IgD-negative memory B cell (primary cell): Measurements from ENCODE around the gene CLEC12A. TPM values are rescaled to one million over a fixed set of nuclear protein-coding genes. Genes with fewer than 3 reads are reported as not detected.
"Not testable (repeated sequence)": the region's sequence is repeated elsewhere in the genome, so short reads cannot be mapped to it uniquely, and the experiment has no call there.

Source experiments
- H3K27ac Mint-ChIP-seq, 3 donors: one replicate each; pipeline ENCODE4 v1.8.0; 2020 to 2022; ENCODE audit warnings: mild to moderate bottlenecking in 3 of 3, mixed read lengths in 3 of 3, moderate library complexity in 1 of 3
- H3K27me3 Mint-ChIP-seq: one replicate; pipeline ENCODE4 v1.8.0; 2021; ENCODE audit warnings: mixed read lengths
- H3K36me3 Mint-ChIP-seq: one replicate; pipeline ENCODE4 v1.8.0; 2020; ENCODE audit warnings: mild to moderate bottlenecking, mixed read lengths
- H3K4me1 Mint-ChIP-seq, 3 donors: one replicate each; pipeline ENCODE4 v1.8.0; 2020 to 2022; ENCODE audit warnings: mixed read lengths in 3 of 3, mild to moderate bottlenecking in 1 of 3
- H3K4me3 Mint-ChIP-seq, 4 donors: one replicate each; pipeline ENCODE4 v1.8.0; 2020 to 2022; ENCODE audit warnings: mild to moderate bottlenecking in 4 of 4, mixed read lengths in 4 of 4, moderate library complexity in 3 of 4
- H3K9me3 Mint-ChIP-seq, 3 donors: one replicate each; pipeline ENCODE4 v1.8.0; 2020 to 2021; ENCODE audit warnings: mixed read lengths in 3 of 3, mild to moderate bottlenecking in 1 of 3
- polyA plus RNA-seq: library from polyadenylated mRNA; unstranded; fragments of 300-500 nt; fragmentation: Illumina TruSeq; gene quantifications from one replicate; pipeline ENCODE4 v1.2.3, GENCODE V29; 2021

CLEC12A gene
- polyA plus RNA-seq, 1 donor from 2014 or later, result 0.55 TPM

DNA sequence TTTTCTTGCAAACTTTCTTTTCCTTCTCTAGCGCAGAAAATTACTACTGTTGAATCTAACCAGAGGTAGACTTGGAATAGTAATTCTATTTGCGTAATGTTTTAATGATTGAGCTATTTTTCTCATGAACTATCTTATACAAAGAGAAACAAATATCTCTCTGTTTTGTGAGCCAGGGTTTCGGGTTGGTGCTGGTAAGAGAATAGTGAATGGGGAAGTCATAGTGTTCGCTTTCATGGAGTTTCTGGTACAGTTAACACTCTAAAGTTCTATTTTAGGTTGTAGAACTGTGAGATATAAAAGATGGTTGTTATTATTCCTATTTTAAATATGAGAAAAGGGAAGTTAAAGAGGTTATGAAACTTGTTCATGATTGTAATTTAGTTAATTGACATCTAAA lies 21.1 kb downstream of the CLEC12A start:
- H3K4me3 Mint-ChIP-seq, result no peak overlapping the region
- H3K36me3 Mint-ChIP-seq, result no peaks in the 10 kb centered on the region
- H3K9me3 Mint-ChIP-seq, result no peaks in the 10 kb centered on the region
- no peak overlapping the region for H3K27ac Mint-ChIP-seq
- H3K4me1 Mint-ChIP-seq, result peaks cover 0 to 9% (median 4%) of the 10 kb centered on the region in 3 donors
- peaks cover 43% of the 10 kb centered on the region for H3K27me3 Mint-ChIP-seq

DNA sequence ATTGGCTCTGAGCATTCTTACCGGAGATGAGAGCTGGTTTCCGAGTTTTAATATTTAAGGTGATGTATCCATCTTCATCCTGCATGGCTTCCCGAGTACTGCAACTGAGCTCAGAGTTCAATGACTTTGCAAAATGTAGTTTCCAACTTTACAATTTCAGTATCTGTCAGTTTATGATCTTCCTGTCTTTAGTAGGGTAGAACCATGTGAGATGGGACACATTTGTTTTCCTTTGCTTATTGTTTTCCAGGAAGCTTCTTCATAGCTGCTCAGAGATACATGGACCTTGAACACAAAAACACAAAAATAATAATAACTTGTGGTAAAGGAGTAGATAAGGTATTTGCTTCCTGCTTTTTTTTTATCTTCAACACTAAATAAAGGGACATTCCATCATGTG lies 27.8 kb downstream of the CLEC12A start, which contains the start of gene CLEC1B:
Gene CLEC1B, minus strand, starts transcription at position 106 of the 400 bp plus-strand sequence. Its CDS starts 21 bp downstream, at position 85.
- Mint-ChIP-seq H3K4me1 (no peaks in the 10 kb centered on the region), H3K36me3 (no peaks in the 10 kb centered on the region), H3K27ac (no peak within 1 kb of the TSS), H3K9me3 (no peaks in the 10 kb centered on the region), H3K4me3 (no peak within 1 kb of the TSS), H3K27me3 (peaks cover 8% of the 10 kb centered on the region)

DNA sequence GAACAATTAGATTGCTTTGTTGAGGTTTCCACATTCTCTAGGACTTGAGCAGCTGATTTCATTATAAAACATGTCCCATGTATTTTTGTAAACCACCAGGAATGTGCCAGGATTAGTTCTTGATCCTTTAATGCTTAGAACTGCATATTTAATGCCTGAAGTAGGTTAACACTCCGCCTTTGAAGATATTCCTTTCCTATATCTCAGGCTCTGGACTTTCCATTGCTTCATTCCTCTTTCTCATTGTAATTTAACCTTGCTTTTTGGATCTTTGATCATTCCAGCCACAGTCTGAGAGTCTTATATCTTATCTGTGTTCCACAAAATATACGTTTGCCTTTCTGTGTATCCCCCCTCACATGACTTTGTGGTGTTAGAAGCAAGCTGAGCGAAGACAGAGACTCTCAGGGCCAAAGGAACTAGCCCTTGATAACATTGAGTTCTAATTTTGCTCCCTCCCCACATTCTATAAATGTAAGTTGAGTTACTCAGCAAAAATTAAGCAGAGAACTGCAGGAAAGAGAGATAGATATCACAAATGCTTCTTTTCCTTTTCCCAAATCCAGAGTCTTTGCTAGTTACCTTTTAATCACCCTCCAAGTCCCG lies 30.1 kb downstream of the CLEC12A start:
- Mint-ChIP-seq H3K27ac (no peak overlapping the region), H3K9me3 (no peaks in the 10 kb centered on the region), H3K4me3 (no peak overlapping the region), H3K4me1 (no peaks in the 10 kb centered on the region), H3K27me3 (peaks cover 8% of the 10 kb centered on the region), H3K36me3 (no peaks in the 10 kb centered on the region)

DNA sequence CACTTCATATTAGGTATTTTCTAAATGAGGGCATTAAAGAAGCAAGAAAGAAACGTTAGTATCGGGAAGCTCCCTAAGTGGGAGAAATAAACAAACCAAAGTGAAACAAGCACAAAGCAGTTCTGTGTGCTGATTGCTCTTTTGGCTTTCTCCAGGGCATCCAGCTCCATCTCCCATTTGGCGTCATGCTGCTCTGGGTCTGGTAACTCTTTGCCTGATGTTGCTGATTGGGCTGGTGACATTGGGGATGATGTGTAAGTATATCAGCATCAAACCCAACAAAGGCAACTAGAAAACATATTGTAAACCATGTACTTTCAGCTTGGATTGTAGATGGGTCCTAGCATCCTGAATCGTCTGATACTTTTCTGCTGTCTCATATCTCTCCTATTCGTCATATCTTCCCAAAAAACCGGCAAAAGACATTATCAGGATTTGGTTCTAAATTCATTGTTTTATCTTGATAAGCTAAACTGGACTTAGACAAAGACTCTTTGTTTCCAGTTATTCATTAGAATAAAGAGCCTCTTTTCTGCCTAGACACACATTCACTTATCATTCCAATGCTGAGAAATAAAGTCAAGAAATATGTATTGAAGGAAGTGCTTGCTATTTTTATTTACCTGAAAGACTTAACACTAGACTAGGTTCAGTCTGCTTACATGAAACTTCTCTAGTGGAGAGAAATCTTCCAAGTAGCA lies 41.6 kb downstream of the CLEC12A start:
- Mint-ChIP-seq H3K27ac (no peak overlapping the region), H3K4me1 (no peaks in the 10 kb centered on the region), H3K9me3 (no peaks in the 10 kb centered on the region), H3K36me3 (no peaks in the 10 kb centered on the region), H3K27me3 (peaks cover 5% of the 10 kb centered on the region), H3K4me3 (no peak overlapping the region)

DNA sequence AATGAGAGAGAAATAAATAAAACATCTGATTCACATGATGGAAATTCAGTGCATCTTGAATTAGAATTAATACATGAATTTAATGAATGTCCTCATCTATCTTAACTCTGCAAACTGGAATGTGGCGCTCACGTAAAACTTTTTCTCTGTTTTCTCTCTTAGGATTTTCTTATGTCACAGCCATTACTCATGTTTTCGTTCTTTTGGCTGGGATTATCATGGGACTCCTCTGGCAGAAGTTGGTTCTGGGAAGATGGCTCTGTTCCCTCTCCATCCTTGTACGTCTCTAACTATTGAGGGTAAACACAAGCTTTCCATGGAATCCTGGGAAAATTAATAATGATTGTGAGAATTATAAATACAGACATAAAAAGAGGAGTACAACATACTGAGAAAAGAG lies 44.2 kb downstream of the CLEC12A start:
- peaks cover 4% of the 10 kb centered on the region for H3K27me3 Mint-ChIP-seq
- H3K9me3 Mint-ChIP-seq, result no peaks in the 10 kb centered on the region
- no peaks in the 10 kb centered on the region for H3K4me1 Mint-ChIP-seq
- no peak overlapping the region for H3K27ac Mint-ChIP-seq
- no peaks in the 10 kb centered on the region for H3K36me3 Mint-ChIP-seq
- no peak overlapping the region for H3K4me3 Mint-ChIP-seq

DNA sequence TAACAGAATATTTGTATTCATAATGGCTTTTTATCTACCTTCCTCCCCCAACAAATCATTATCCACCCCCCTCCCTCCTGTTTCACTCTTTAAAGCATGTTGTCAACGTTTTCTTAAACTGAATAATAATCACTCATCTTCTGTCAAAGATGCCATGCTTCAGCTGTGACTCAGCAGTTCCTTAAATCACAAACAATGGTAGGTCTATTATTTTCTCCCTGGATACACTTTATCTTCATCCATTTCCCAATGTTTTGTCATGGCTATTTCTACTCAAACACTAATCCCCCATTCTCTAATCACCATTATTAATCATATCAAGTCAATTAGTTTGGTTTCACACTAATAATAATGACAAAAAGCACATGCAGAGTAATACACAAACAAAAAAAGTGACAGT lies 45.7 kb downstream of the CLEC12A start:
- Mint-ChIP-seq H3K9me3 (no peaks in the 10 kb centered on the region), H3K4me1 (no peaks in the 10 kb centered on the region)

DNA sequence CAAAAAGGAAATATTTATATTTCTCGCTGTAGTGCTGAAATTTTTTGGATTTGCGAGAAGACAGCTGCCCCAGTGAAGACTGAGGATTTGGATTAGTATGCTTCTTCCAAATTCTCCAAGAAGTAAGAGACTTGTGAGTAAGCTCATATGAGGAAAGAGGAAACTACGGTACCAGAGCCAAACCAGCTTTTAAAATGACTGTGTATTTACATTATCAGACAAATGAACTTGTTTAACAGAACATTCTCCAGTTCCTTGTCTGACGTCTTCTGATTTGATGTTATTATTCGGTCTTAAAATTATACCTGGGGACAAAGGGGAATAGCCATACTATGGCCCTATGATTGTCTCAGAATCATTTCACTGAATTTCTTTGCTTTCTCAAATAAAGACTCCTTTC lies 47.2 kb downstream of the CLEC12A start:
- no peak overlapping the region for H3K4me3 Mint-ChIP-seq
- H3K27ac Mint-ChIP-seq, result no peak overlapping the region
- H3K4me1 Mint-ChIP-seq, result no peaks in the 10 kb centered on the region
- peaks cover 3% of the 10 kb centered on the region for H3K27me3 Mint-ChIP-seq
- H3K36me3 Mint-ChIP-seq, result no peaks in the 10 kb centered on the region
- no peaks in the 10 kb centered on the region for H3K9me3 Mint-ChIP-seq

More for the DNA sequence above, 45.7 kb downstream of the CLEC12A start:
- Mint-ChIP-seq H3K36me3 (no peaks in the 10 kb centered on the region), H3K27ac (no peak overlapping the region), H3K4me3 (no peak overlapping the region), H3K27me3 (peaks cover 4% of the 10 kb centered on the region)

DNA sequence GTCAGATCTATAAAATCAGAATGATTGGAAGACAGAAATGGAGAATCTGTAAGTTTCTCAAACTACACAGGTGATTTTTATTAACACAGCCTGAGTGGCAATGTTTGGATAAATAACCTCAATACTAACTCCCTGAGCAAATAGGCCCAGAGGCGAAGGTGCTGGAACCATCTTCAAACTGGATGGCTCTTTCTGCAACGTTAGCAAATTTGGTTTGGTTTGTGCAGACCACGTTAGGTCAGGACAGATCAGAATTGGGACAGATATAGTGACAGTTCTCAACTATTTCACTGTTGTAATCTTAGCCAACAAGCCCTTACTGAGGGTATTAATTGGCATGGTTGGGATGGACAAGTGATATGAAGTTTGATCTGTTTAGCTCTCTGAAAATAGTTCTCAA lies 50.1 kb downstream of the CLEC12A start:
- Mint-ChIP-seq H3K27ac (no peak overlapping the region), H3K4me1 (no peaks in the 10 kb centered on the region), H3K27me3 (peaks cover 7% of the 10 kb centered on the region), H3K4me3 (no peak overlapping the region), H3K9me3 (no peaks in the 10 kb centered on the region), H3K36me3 (no peaks in the 10 kb centered on the region)

DNA sequence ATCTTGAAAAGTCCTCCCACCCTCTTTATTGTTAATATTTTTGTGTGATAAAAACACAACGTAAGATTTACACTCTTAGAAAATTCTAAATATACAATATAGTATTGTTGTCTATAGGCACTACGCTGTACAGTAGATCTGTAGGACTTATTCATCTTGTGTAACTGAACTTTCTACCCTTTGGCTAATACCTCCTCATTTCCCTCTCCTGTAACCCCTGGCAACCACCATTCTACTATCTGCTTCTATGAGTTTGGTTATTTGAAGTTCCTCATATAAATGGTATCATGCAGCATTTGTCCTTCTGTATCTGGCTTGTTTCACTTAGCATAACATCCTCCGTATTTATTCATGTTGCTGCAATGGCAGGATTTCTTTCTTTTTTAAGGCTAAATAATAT lies 54.0 kb downstream of the CLEC12A start:
- peaks cover 0 to 2% (median 0%) of the 10 kb centered on the region in 3 donors for H3K4me1 Mint-ChIP-seq
- no peak overlapping the region for H3K27ac Mint-ChIP-seq
- peaks cover 4% of the 10 kb centered on the region for H3K27me3 Mint-ChIP-seq
- H3K4me3 Mint-ChIP-seq, result no peak overlapping the region
- H3K36me3 Mint-ChIP-seq, result no peaks in the 10 kb centered on the region
- H3K9me3 Mint-ChIP-seq, result peaks cover 0 to 2% (median 0%) of the 10 kb centered on the region in 3 donors

DNA sequence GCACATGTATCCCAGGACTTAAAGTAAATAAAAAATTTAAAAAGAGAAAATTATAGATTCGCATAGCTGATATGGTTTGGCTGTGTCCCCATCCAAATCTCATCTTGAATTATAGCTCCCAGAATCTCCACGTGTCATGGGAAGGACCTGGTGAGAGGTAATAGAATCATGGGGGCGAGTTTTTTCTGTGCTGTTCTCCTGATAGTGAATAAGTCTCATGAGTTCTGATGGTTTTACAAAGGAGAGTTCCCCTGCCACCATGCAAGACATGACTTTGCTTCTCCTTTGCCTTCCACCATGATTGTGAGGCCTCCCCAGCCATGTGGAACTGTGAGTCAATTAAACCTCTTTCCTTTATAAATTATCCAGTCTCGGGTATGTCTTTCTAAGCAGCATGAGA lies 55.5 kb downstream of the CLEC12A start:
- H3K27ac Mint-ChIP-seq, H3K4me3 Mint-ChIP-seq, H3K9me3 Mint-ChIP-seq, H3K4me1 Mint-ChIP-seq, H3K36me3 Mint-ChIP-seq, H3K27me3 Mint-ChIP-seq: not testable (repeated sequence)

DNA sequence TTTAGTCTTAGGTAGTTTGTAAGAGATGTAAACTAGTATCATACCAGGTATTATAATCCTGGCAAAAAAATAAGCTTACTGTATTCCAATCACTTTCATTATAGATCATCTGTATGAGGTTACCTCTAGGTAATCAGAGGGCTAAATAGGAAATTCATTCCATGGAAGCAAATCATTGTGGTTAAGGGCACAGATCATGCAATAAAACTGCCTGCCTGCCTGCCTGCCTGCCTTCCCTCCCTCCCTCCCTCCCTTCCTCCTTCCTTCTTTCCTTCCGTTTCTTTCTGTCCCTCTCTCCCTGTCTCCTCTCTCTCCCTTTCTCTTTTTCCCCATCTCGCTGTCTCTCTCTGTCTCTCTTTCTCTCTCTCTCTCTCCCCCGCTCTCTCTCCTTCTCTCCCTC lies 56.1 kb downstream of the CLEC12A start:
- Mint-ChIP-seq H3K9me3 (peaks cover 0 to 2% (median 0%) of the 10 kb centered on the region in 3 donors), H3K36me3 (no peaks in the 10 kb centered on the region), H3K4me3 (no peak overlapping the region), H3K27ac (no peak overlapping the region), H3K4me1 (peaks cover 0 to 2% (median 0%) of the 10 kb centered on the region in 3 donors), H3K27me3 (peaks cover 4% of the 10 kb centered on the region)

DNA sequence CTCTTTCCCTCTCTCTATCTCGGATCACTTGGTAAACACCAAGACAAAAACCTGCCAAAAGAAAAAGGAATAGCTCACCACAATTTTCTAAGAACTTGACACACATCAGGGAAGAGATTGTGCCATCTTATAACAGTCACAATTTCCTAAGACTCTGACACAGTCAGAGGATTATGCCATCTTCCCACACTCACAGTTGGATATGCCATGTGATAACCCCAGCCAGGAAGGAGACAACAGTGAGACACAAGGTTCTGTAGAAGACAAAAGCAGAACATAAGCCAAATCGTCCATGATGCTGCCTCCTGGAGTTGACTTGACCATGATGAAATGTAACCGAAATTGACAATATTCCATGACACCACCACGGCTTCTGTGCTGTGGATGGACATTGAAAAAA lies 56.5 kb downstream of the CLEC12A start:
- peaks cover 0 to 2% (median 0%) of the 10 kb centered on the region in 3 donors for H3K9me3 Mint-ChIP-seq
- peaks cover 0 to 2% (median 0%) of the 10 kb centered on the region in 3 donors for H3K4me1 Mint-ChIP-seq
- H3K36me3 Mint-ChIP-seq, result no peaks in the 10 kb centered on the region
- peaks cover 4% of the 10 kb centered on the region for H3K27me3 Mint-ChIP-seq
- no peak overlapping the region for H3K4me3 Mint-ChIP-seq
- no peak overlapping the region for H3K27ac Mint-ChIP-seq

DNA sequence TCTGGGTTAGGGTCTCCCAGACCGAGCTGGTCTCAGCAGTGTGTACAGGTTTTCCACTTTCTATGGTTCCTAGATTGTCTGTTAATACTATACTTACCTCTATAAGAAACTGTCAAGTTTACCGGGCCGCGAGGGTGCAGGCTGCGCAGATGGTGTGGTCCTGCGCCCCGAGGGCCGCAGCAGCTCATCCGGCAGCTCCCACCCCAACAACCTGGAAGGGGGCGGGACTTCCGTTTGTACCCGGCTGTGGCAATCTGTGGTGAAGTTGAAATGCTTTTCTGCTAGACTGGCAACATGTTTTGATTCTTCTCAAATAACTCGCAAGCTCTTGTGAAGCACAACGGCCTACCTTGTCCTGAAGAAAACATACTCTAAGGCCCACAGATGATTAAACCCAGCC lies 59.2 kb downstream of the CLEC12A start, which contains the start of gene CLEC9A:
Gene CLEC9A, plus strand, starts transcription at position 237 of the 400 bp plus-strand sequence. CDS start 22,006 bp downstream, outside the sequence.
- H3K27me3 Mint-ChIP-seq, result peaks cover 7% of the 10 kb centered on the region
- peaks cover 0 to 2% (median 0%) of the 10 kb centered on the region in 3 donors for H3K4me1 Mint-ChIP-seq
- H3K27ac Mint-ChIP-seq, result no peak within 1 kb of the TSS
- no peaks in the 10 kb centered on the region for H3K36me3 Mint-ChIP-seq
- no peak within 1 kb of the TSS for H3K4me3 Mint-ChIP-seq
- peaks cover 0 to 2% (median 0%) of the 10 kb centered on the region in 3 donors for H3K9me3 Mint-ChIP-seq

DNA sequence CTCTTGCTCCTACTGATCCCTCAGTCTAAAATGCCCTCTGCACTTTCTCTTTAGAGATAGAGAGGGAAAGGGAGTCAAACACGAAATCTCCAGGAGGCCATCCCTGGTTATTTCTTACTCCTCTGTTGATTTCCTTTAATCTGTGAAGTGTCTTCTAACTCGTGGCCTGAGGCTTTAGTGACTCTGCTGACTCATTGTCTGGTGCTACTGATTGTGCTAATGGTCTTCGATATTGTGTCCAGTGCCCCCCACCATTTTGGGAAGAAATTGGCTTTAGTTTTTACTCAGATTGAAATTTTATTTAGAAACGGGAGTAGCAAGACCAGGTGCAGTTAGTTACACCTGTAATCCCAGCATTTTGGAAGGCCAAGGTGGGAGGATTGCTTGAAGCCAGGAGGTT lies 60.1 kb downstream of the CLEC12A start:
- Mint-ChIP-seq H3K27ac (no peak overlapping the region), H3K4me1 (peaks cover 0 to 2% (median 0%) of the 10 kb centered on the region in 3 donors), H3K4me3 (no peak overlapping the region), H3K9me3 (peaks cover 0 to 2% (median 0%) of the 10 kb centered on the region in 3 donors), H3K27me3 (peaks cover 6% of the 10 kb centered on the region), H3K36me3 (no peaks in the 10 kb centered on the region)

DNA sequence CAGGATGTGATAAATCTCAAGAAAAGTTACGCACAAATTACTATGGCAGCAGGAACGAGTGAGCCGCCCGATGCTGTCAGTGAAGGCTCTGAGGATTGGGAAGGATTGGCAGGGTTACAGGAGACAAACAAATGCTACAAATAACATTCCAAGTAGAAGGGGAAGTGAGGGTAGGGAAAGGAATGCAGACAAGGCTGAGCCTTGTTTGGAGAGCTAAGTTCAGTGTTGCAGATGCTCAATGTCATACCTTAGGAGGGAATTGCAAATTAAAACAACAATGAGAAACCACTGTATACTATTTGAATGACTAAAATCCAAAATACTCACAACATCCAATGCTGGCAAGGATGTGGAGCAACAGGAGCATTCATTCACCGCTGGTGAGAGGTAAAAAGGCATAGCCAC lies 60.6 kb downstream of the CLEC12A start:
- peaks cover 8% of the 10 kb centered on the region for H3K27me3 Mint-ChIP-seq
- no peak overlapping the region for H3K27ac Mint-ChIP-seq
- H3K4me3 Mint-ChIP-seq, result no peak overlapping the region
- H3K36me3 Mint-ChIP-seq, result no peaks in the 10 kb centered on the region
- H3K4me1 Mint-ChIP-seq, result peaks cover 0 to 2% (median 0%) of the 10 kb centered on the region in 3 donors
- H3K9me3 Mint-ChIP-seq, result peaks cover 0 to under 1% (median 0%) of the 10 kb centered on the region in 3 donors
